H9 (cell line): ENCODE measurements around the gene CFAP61. TPM values are rescaled to one million over a fixed set of nuclear protein-coding genes. Genes with fewer than 3 reads are reported as not detected.
"Not testable (repeated sequence)": the region's sequence is repeated elsewhere in the genome, so short reads cannot be mapped to it uniquely, and the experiment has no call there.

Experiments
- DNase-seq: peaks from one replicate; pipeline ENCODE4 v3.0.0-alpha.2; 2017
- H2AFZ ChIP-seq: one replicate; pipeline ENCODE4 v1.6.1; 2013; ENCODE audit warnings: mild to moderate bottlenecking, low read length, control low read depth, moderate library complexity
- H2AK5ac ChIP-seq: 2 replicates; pipeline ENCODE4 v1.6.1; 2013; ENCODE audit warnings: low read length, control low read depth, mixed read lengths; ENCODE audit not compliant: insufficient read length
- H2BK120ac ChIP-seq: one replicate; pipeline ENCODE4 v1.6.1; 2013; ENCODE audit warnings: low read depth, mild to moderate bottlenecking, low read length, control low read depth, inconsistent platforms; ENCODE audit not compliant: poor library complexity, severe bottlenecking
- H2BK12ac ChIP-seq: 2 replicates; pipeline ENCODE4 v1.6.1; 2013; ENCODE audit warnings: low read length, control low read depth, mixed read lengths, low read depth; ENCODE audit not compliant: insufficient read length
- H2BK15ac ChIP-seq: 2 replicates; pipeline ENCODE4 v1.6.1; 2013; ENCODE audit warnings: low read depth, low read length, control low read depth
- H2BK20ac ChIP-seq: one replicate; pipeline ENCODE4 v1.6.1; 2013; ENCODE audit warnings: low read depth, mild to moderate bottlenecking, low read length, control low read depth, inconsistent platforms; ENCODE audit not compliant: poor library complexity, severe bottlenecking
- H2BK5ac ChIP-seq: 2 replicates; pipeline ENCODE4 v1.6.1; 2013; ENCODE audit warnings: low read length, control low read depth, mixed read lengths; ENCODE audit not compliant: insufficient read length
- H3K14ac ChIP-seq: 2 replicates; pipeline ENCODE4 v1.6.1; 2013; ENCODE audit warnings: low read length, control low read depth; ENCODE audit not compliant: insufficient read depth
- H3K18ac ChIP-seq: 2 replicates; pipeline ENCODE4 v1.6.1; 2013; ENCODE audit warnings: low read depth, mild to moderate bottlenecking, mixed read lengths, low read length, control low read depth; ENCODE audit not compliant: insufficient read length
- H3K23ac ChIP-seq: 2 replicates; pipeline ENCODE4 v1.6.1; 2013; ENCODE audit warnings: low read length, control low read depth, mixed read lengths, low read depth; ENCODE audit not compliant: insufficient read length
- H3K23me2 ChIP-seq: 2 replicates; pipeline ENCODE4 v1.6.1; 2013; ENCODE audit warnings: low read depth, mild to moderate bottlenecking, mixed read lengths, low read length, control low read depth; ENCODE audit not compliant: insufficient read length, poor library complexity, severe bottlenecking
- H3K27ac ChIP-seq: 2 replicates; pipeline ENCODE4 v1.5.1; 2013; ENCODE audit warnings: low read length, control low read depth, mixed read lengths, low read depth; ENCODE audit not compliant: insufficient read length
- H3K27me3 ChIP-seq: 2 replicates; pipeline ENCODE4 v1.6.1; 2013; ENCODE audit warnings: low read length, control low read depth, inconsistent platforms; ENCODE audit not compliant: insufficient read depth
- H3K4ac ChIP-seq: 2 replicates; pipeline ENCODE4 v1.6.1; 2013; ENCODE audit warnings: low read depth, mild to moderate bottlenecking, control low read depth, inconsistent platforms, low read length, moderate library complexity
- H3K4me1 ChIP-seq: 2 replicates; pipeline ENCODE4 v1.6.1; 2013; ENCODE audit warnings: low read length, control low read depth, inconsistent platforms; ENCODE audit not compliant: insufficient read depth
- H3K4me2 ChIP-seq: 2 replicates; pipeline ENCODE4 v1.6.1; 2013; ENCODE audit warnings: low read length, control low read depth, mixed read lengths; ENCODE audit not compliant: insufficient read length, insufficient read depth
- H3K56ac ChIP-seq: 2 replicates; pipeline ENCODE4 v1.6.1; 2013; ENCODE audit warnings: low read depth, mild to moderate bottlenecking, mixed read lengths, low read length, control low read depth; ENCODE audit not compliant: insufficient read length
- H3K79me1 ChIP-seq: 2 replicates; pipeline ENCODE4 v1.6.1; 2013; ENCODE audit warnings: low read depth, mild to moderate bottlenecking, moderate library complexity, low read length, control low read depth, inconsistent platforms; ENCODE audit not compliant: insufficient read depth, poor library complexity, severe bottlenecking
- H3K79me2 ChIP-seq: 2 replicates; pipeline ENCODE4 v1.6.1; 2013; ENCODE audit warnings: low read length, control low read depth, inconsistent platforms; ENCODE audit not compliant: insufficient read depth
- H3K9ac ChIP-seq: 2 replicates; pipeline ENCODE4 v1.6.1; 2013; ENCODE audit warnings: low read length, control low read depth, mixed read lengths; ENCODE audit not compliant: insufficient read length; ENCODE audit errors: extremely low read depth
- H3K9me3 ChIP-seq: one replicate; pipeline ENCODE4 v1.6.1; 2013; ENCODE audit warnings: low read depth, low read length, inconsistent platforms; ENCODE audit not compliant: control insufficient read depth
- H3T11ph ChIP-seq: one replicate; pipeline ENCODE4 v1.6.1; 2013; ENCODE audit warnings: mild to moderate bottlenecking, low read length, control low read depth, inconsistent platforms
- H4K20me1 ChIP-seq: one replicate; pipeline ENCODE4 v1.6.1; 2013; ENCODE audit not compliant: control insufficient read depth, insufficient read length, insufficient read depth
- H4K5ac ChIP-seq: 2 replicates; pipeline ENCODE4 v1.6.1; 2013; ENCODE audit warnings: low read depth, mild to moderate bottlenecking, mixed read lengths, low read length, control low read depth; ENCODE audit not compliant: insufficient read length
- H4K8ac ChIP-seq: replicated peaks from 2 replicates; pipeline ENCODE4 v1.6.1; 2013; ENCODE audit warnings: low read length, control low read depth, mixed read lengths, low read depth; ENCODE audit not compliant: insufficient read length
- H4K91ac ChIP-seq: 2 replicates; pipeline ENCODE4 v1.6.1; 2013; ENCODE audit warnings: low read depth, mild to moderate bottlenecking, moderate library complexity, mixed read lengths, low read length, control low read depth; ENCODE audit not compliant: insufficient read length
- H3K27ac Mint-ChIP-seq, 3 experiments: 2 replicates in 2 of 3; 3 replicates in 1 of 3; pipeline ENCODE4 v1.8.0; 2020 to 2021; ENCODE audit warnings: mixed read lengths in 3 of 3, mild to moderate bottlenecking in 1 of 3, moderate library complexity in 1 of 3
- H3K27me3 Mint-ChIP-seq: 2 replicates; pipeline ENCODE4 v1.8.0; 2021; ENCODE audit warnings: low read depth, mild to moderate bottlenecking, moderate library complexity, mixed read lengths
- H3K36me3 Mint-ChIP-seq, 3 experiments: 2 replicates in 2 of 3; 3 replicates in 1 of 3; pipeline ENCODE4 v1.8.0; 2020 to 2021; ENCODE audit warnings: low read depth in 3 of 3, mixed read lengths in 3 of 3; ENCODE audit not compliant: insufficient read depth in 1 of 3
- H3K4me1 Mint-ChIP-seq, 2 experiments: 2 replicates each; pipeline ENCODE4 v1.8.0; 2020; ENCODE audit warnings: mixed read lengths in 2 of 2
- H3K4me3 Mint-ChIP-seq, 2 experiments: 2 replicates in 1 of 2; 3 replicates in 1 of 2; pipeline ENCODE4 v1.8.0; 2020 to 2021; ENCODE audit warnings: mild to moderate bottlenecking in 2 of 2, mixed read lengths in 2 of 2, moderate library complexity in 1 of 2
- H3K9me3 Mint-ChIP-seq, 2 experiments: 2 replicates in 1 of 2; 3 replicates in 1 of 2; pipeline ENCODE4 v1.8.0; 2020; ENCODE audit warnings: mild to moderate bottlenecking in 2 of 2, mixed read lengths in 2 of 2, moderate library complexity in 1 of 2
- CTCF ChIP-seq: fragments of 200-600 bp; sonication (generic); conservative IDR thresholded peaks from 3 replicates; pipeline ENCODE4 v1.8.0; 2021; ENCODE audit warnings: antibody characterized with exemption, mild to moderate bottlenecking
- WGBS: extraction: QIAGEN DNeasy Blood & Tissue Kit; methylation state at CpG from one replicate; pipeline ENCODE4 v1.1.7; 2013; ENCODE audit warnings: missing lambda C conversion rate, low lambda C conversion rate, mixed read lengths; ENCODE audit not compliant: insufficient read length; ENCODE audit errors: extremely low coverage; 5-methylcytosine and 5-hydroxymethylcytosine counted together
- total RNA-seq: library from RNA; stranded (reverse); gene quantifications from 2 replicates; pipeline ENCODE4 v1.2.1, GENCODE V29; 2021

Gene CFAP61
- total RNA-seq, 1 experiment from 2014 or later, result 0.44 TPM

- Mint-ChIP-seq H3K4me3 (no peak overlapping the region), H3K27ac (no peak overlapping the region), H3K36me3 (peaks cover 9 to 20% (median 11%) of the 10 kb centered on the region in 3 experiments), H3K27me3 (peaks cover 12% of the 10 kb centered on the region), H3K4me1 (no peaks in the 10 kb centered on the region), H3K9me3 (peaks cover 28 to 37% of the 10 kb centered on the region in 2 experiments)
- H2AFZ ChIP-seq, result no peak overlapping the region
- H3K9ac ChIP-seq, result no peak overlapping the region
- no peak for TF ChIP-seq CTCF
- DNase-seq, result no peak
- H4K5ac ChIP-seq, result no peak overlapping the region
- H3K4me1 ChIP-seq, result no peaks in the 10 kb centered on the region
- no peak overlapping the region for H3K23ac ChIP-seq
- no peak overlapping the region for H3K14ac ChIP-seq
- no CpG with 5 or more reads among the region's 3 CpGs for WGBS
- H2BK5ac ChIP-seq, result no peak overlapping the region
- H3K27ac ChIP-seq, result no peak overlapping the region
- H3K4ac ChIP-seq, result no peak overlapping the region
- no peak overlapping the region for H3K18ac ChIP-seq
- no peak overlapping the region for H4K91ac ChIP-seq
- H2BK120ac ChIP-seq, result no peak overlapping the region
- H3K4me2 ChIP-seq, result no peak overlapping the region
- H2BK20ac ChIP-seq, result no peak overlapping the region
- no peaks in the 10 kb centered on the region for H4K20me1 ChIP-seq
- H3T11ph ChIP-seq, result no peak overlapping the region
- no peak overlapping the region for H3K56ac ChIP-seq
- peaks cover 7% of the 10 kb centered on the region for H3K9me3 ChIP-seq
- no peaks in the 10 kb centered on the region for H3K27me3 ChIP-seq
- H4K8ac ChIP-seq, result no peak overlapping the region
- H3K79me2 ChIP-seq, result no peaks in the 10 kb centered on the region
- no peak overlapping the region for H2AK5ac ChIP-seq
- no peak overlapping the region for H2BK12ac ChIP-seq
- H3K79me1 ChIP-seq, result no peaks in the 10 kb centered on the region
- no peaks in the 10 kb centered on the region for H3K23me2 ChIP-seq
- no peak overlapping the region for H2BK15ac ChIP-seq
Observed at GRCh38 chr20:20353576-20353975, 301.2 kb downstream of the CFAP61 start.

DNA sequence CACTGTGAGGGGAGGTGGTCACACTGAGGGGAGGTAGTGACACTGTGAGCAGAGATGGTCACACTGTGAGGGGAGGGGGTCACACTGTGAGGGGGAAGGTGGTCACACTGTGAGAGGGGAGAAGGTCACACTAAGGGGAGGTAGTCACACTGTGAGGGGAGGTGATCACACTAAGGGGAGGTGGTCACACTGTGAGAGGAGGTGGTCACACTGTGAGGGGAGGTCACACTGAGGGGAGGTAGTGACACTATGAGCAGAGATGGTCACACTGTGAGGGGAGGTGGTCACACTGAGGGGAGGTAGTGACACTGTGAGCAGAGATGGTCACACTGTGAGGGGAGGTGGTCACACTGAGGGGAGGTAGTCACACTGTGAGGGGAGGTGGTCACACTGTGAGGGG, 303.2 kb downstream of the CFAP61 start:
- not testable (repeated sequence) for H3K4me1 Mint-ChIP-seq, H2BK20ac ChIP-seq, H3T11ph ChIP-seq, H3K9ac ChIP-seq, H3K27ac ChIP-seq, H4K8ac ChIP-seq, H3K56ac ChIP-seq, H3K23ac ChIP-seq, H3K79me1 ChIP-seq, H2AK5ac ChIP-seq, H3K4ac ChIP-seq, H3K79me2 ChIP-seq, H2BK15ac ChIP-seq, H3K27ac Mint-ChIP-seq, H3K27me3 ChIP-seq, H2BK120ac ChIP-seq, H2BK12ac ChIP-seq, H4K20me1 ChIP-seq, H3K4me3 Mint-ChIP-seq, DNase-seq, H4K5ac ChIP-seq, H2BK5ac ChIP-seq, H2AFZ ChIP-seq, H3K9me3 ChIP-seq, H3K23me2 ChIP-seq, H4K91ac ChIP-seq, H3K4me2 ChIP-seq, H3K18ac ChIP-seq, H3K14ac ChIP-seq, H3K4me1 ChIP-seq
- Mint-ChIP-seq H3K9me3 (peaks cover 28 to 37% of the 10 kb centered on the region in 2 experiments), H3K27me3 (peaks cover 30% of the 10 kb centered on the region), H3K36me3 (peaks cover 9 to 20% (median 11%) of the 10 kb centered on the region in 3 experiments)
